ENCODE measurements around the gene IFNL4. TPM values are rescaled to one million over a fixed set of nuclear protein-coding genes. Genes with fewer than 3 reads are reported as not detected.

Gene IFNL4
- total and polyA plus RNA-seq, 2 donors (not counting 3 experiments of a cell fraction or from before 2014, with no cell fraction given), result not detected

DNA sequence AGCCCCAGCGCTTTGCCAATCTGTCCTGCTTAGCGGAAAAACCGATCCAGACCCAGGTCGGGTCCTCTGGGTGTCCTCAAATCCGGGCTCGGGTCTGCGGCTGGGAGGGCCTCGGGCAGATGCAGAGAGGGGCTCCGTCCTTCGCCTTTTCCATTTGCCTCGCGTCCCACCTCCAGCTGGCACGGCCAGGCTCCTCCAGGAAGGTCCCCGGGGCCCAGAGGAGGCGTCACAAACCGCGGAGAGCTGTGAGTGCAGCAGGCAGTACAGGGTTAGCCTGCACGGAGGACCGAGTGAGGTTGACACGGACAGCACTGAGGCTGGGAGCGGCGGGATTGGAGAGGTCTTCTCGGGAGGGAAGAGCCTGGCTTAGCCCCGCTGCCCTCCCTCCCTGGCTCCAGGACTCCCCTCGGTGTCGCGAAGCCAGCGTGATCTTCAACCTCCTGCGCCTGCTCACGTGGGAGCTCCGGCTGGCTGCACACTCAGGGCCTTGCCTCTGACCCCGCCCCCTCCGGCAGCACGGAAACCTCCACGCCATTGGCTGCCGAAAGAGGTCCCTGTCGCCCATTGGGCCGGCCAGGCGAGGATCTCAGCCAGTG, 16.8 kb upstream of the IFNL4 start:
- Histone ChIP-seq H3K4me3 (replicated peaks in 1 of 3; ENCODE audit: insufficient read depth in 1 of 3, low read depth in 1 of 3, low read length in 3 of 3) (no peak overlapping the region), H4K20me1 (replicated peaks; ENCODE audit: control insufficient read depth, extremely low read depth, insufficient read depth, low read length) (no peaks in the 10 kb centered on the region), H3K9ac (replicated peaks; ENCODE audit: extremely low read depth, insufficient read depth, low read length) (no peak overlapping the region), H3K4me1 (ENCODE audit: control insufficient read depth, extremely low read depth, insufficient read depth, low read length) (no peaks in the 10 kb centered on the region), H3K9me1 (replicated peaks; ENCODE audit: control insufficient read depth, extremely low read depth, insufficient read depth, low read length) (no peaks in the 10 kb centered on the region), H3K79me2 (ENCODE audit: control insufficient read depth, insufficient read depth, low read length) (no peaks in the 10 kb centered on the region), H3K27ac (ENCODE audit: insufficient read depth, low read depth, low read length) (no peak overlapping the region), H3K4me2 (ENCODE audit: insufficient read depth, low read length) (no peak overlapping the region), H2AFZ (ENCODE audit: low read depth, low read length) (no peak overlapping the region), H3K27me3 (ENCODE audit: control insufficient read depth in 2 of 2, insufficient read depth in 2 of 2, low read length in 2 of 2) (peaks cover 34 to 39% of the 10 kb centered on the region in 2 experiments), H3K36me3 (ENCODE audit: control insufficient read depth in 2 of 2, extremely low read depth in 1 of 2, insufficient read depth in 2 of 2, low read length in 2 of 2) (no peaks in the 10 kb centered on the region), H3K9me3 (replicated peaks; ENCODE audit: control insufficient read depth, insufficient read depth, low read length) (no peaks in the 10 kb centered on the region)
- dilution Hi-C loops (cut with MboI; ENCODE audit: extremely low pct_ligation_motif_present, low sequenced_read_pairs), result no loop called here
- TF ChIP-seq POLR2AphosphoS5 (IDR thresholded peaks at IDR 0.05; ENCODE audit: insufficient read depth, low read depth, low read length) (no peak), EZH2 (IDR thresholded peaks at IDR 0.05; ENCODE audit: borderline replicate concordance, low read depth, low read length, severe bottlenecking) (no peak), FOS (IDR thresholded peaks at IDR 0.05; ENCODE audit: borderline replicate concordance, insufficient read depth, low read length) (no peak), CTCF (IDR thresholded peaks at IDR 0.05; ENCODE audit: extremely low read depth in 1 of 2, insufficient read depth in 1 of 2, low read depth in 1 of 2, low read length in 2 of 2) (no peak)
- BruUV-seq (replicated peaks), result no TSS peak
- ChIA-PET CTCF (interaction anchor here (1.0 to 1.4 kb wide), 2 partner anchors 14 to 143 kb away, joined by 3 to 5 read pairs; no protein-coding TSS in a partner anchor), POLR2A (no interaction called here)
- intact Hi-C loops (cut with micrococcal nuclease), result no loop called here
- no peak for DNase-seq (ENCODE audit: low read depth, low spot score)
- FAIRE-seq, result no peak

Data from endothelial cell of umbilical vein (primary cell).